SK-N-SH treated with all-trans-retinoic acid at 6 μM for 48 hours (cell line): ENCODE results near the gene NBAS.

Experiments used
- ATAC-seq: fragments of 200-7000 bp; cut with Tn5 transposase; 3 replicates; pipeline ENCODE4 v1.9.1; 2020; ENCODE audit warnings: mild to moderate bottlenecking, moderate library complexity
- ARNTL ChIP-seq: fragments of 450-650 bp; formaldehyde crosslinking; IDR thresholded peaks from 2 replicates; pipeline ENCODE4 v1.5.0; 2020; ENCODE audit warnings: low read depth, mild to moderate bottlenecking, moderate library complexity, borderline replicate concordance
- BACH2 ChIP-seq: fragments of 250-450 bp; sonication (Bioruptor Pico); IDR thresholded peaks from 2 replicates; pipeline ENCODE4 v1.9.0; 2021; ENCODE audit warnings: mild to moderate bottlenecking, borderline replicate concordance
- CREB5 ChIP-seq: fragments of 250-450 bp; sonication (Bioruptor Pico); IDR thresholded peaks from 2 replicates; pipeline ENCODE4 v1.5.1; 2020; ENCODE audit warnings: low read depth, mild to moderate bottlenecking, moderate library complexity
- CSDC2 ChIP-seq: fragments of 250-450 bp; sonication (Bioruptor Pico); IDR thresholded peaks from 2 replicates; pipeline ENCODE4 v1.5.0; 2020; ENCODE audit warnings: mild to moderate bottlenecking, moderate library complexity
- ESRRG ChIP-seq: fragments of 250-450 bp; sonication (Bioruptor Pico); IDR thresholded peaks from 2 replicates; pipeline ENCODE4 v1.6.1; 2021; ENCODE audit warnings: mild to moderate bottlenecking
- GLIS3 ChIP-seq: fragments of 250-450 bp; sonication (Bioruptor Pico); IDR thresholded peaks from 2 replicates; pipeline ENCODE4 v1.5.0; 2020; ENCODE audit warnings: mild to moderate bottlenecking, moderate library complexity
- ISL1 ChIP-seq: fragments of 250-450 bp; sonication (Bioruptor Pico); IDR thresholded peaks from 2 replicates; pipeline ENCODE4 v2.1.2; 2022; ENCODE audit warnings: mild to moderate bottlenecking, moderate library complexity
- OSR1 ChIP-seq: fragments of 250-450 bp; sonication (Bioruptor Pico); IDR thresholded peaks from 2 replicates; pipeline ENCODE4 v1.8.0; 2022; ENCODE audit warnings: moderate library complexity, mild to moderate bottlenecking, inconsistent platforms
- PPARA ChIP-seq: fragments of 250-450 bp; sonication (Bioruptor Pico); IDR thresholded peaks from 2 replicates; pipeline ENCODE4 v1.5.0; 2020; ENCODE audit warnings: mild to moderate bottlenecking, borderline replicate concordance
- RARB ChIP-seq: fragments of 250-450 bp; sonication (Bioruptor Pico); IDR thresholded peaks from 2 replicates; pipeline ENCODE4 v1.8.0; 2021; ENCODE audit warnings: mild to moderate bottlenecking, moderate library complexity
- SNAI2 ChIP-seq: fragments of 250-450 bp; sonication (Bioruptor Pico); IDR thresholded peaks from 2 replicates; pipeline ENCODE4 v1.5.0; 2020; ENCODE audit warnings: mild to moderate bottlenecking, moderate library complexity
- TCF4 ChIP-seq: fragments of 250-450 bp; sonication (Bioruptor Pico); IDR thresholded peaks from 2 replicates; pipeline ENCODE4 v1.8.0; 2021; ENCODE audit warnings: mild to moderate bottlenecking, moderate library complexity, borderline replicate concordance
- TOX ChIP-seq: fragments of 250-450 bp; sonication (Bioruptor Pico); IDR thresholded peaks from 2 replicates; pipeline ENCODE4 v1.8.0; 2021; ENCODE audit warnings: mild to moderate bottlenecking, moderate library complexity, borderline replicate concordance
- ZC3H10 ChIP-seq: fragments of 250-450 bp; sonication (Bioruptor Pico); IDR thresholded peaks from 2 replicates; pipeline ENCODE4 v1.5.1; 2021; ENCODE audit warnings: mild to moderate bottlenecking, moderate library complexity
- ZFP3 ChIP-seq: fragments of 250-450 bp; sonication (Bioruptor Pico); IDR thresholded peaks from 2 replicates; pipeline ENCODE4 v1.5.0; 2020; ENCODE audit warnings: mild to moderate bottlenecking, moderate library complexity
- ZFP30 ChIP-seq: fragments of 450-650 bp; formaldehyde crosslinking; IDR thresholded peaks from 2 replicates; pipeline ENCODE4 v1.5.0; 2022; ENCODE audit warnings: mild to moderate bottlenecking, moderate library complexity
- ZNF565 ChIP-seq: fragments of 450-650 bp; formaldehyde crosslinking; conservative IDR thresholded peaks from 2 replicates; pipeline ENCODE4 v1.5.0; 2020; ENCODE audit warnings: low read depth, mild to moderate bottlenecking, moderate library complexity
- ZNF8 ChIP-seq: fragments of 450-650 bp; formaldehyde crosslinking; IDR thresholded peaks from 2 replicates; pipeline ENCODE4 v1.5.0; 2020; ENCODE audit warnings: mild to moderate bottlenecking, moderate library complexity
- TF ChIP-seq, protein P1 (sequence below): fragments of 250-450 bp; sonication (Bioruptor Pico); IDR thresholded peaks from 2 replicates; pipeline ENCODE4 v1.5.0; 2020; ENCODE audit warnings: mild to moderate bottlenecking, moderate library complexity
- TF ChIP-seq, protein P2 (sequence below): fragments of 250-450 bp; sonication (Bioruptor Pico); IDR thresholded peaks from 2 replicates; pipeline ENCODE4 v1.5.1; 2021; ENCODE audit warnings: mild to moderate bottlenecking, moderate library complexity
- TF ChIP-seq, protein P3 (sequence below): fragments of 250-450 bp; sonication (Bioruptor Pico); IDR thresholded peaks from 2 replicates; pipeline ENCODE4 v1.8.0; 2021; ENCODE audit warnings: low read depth, mild to moderate bottlenecking, moderate library complexity, borderline replicate concordance
- TF ChIP-seq, protein P4 (sequence below): fragments of 250-450 bp; sonication (Bioruptor Pico); IDR thresholded peaks from 2 replicates; pipeline ENCODE4 v1.8.0; 2020; ENCODE audit warnings: mild to moderate bottlenecking, moderate library complexity, borderline replicate concordance

NBAS gene

DNA sequence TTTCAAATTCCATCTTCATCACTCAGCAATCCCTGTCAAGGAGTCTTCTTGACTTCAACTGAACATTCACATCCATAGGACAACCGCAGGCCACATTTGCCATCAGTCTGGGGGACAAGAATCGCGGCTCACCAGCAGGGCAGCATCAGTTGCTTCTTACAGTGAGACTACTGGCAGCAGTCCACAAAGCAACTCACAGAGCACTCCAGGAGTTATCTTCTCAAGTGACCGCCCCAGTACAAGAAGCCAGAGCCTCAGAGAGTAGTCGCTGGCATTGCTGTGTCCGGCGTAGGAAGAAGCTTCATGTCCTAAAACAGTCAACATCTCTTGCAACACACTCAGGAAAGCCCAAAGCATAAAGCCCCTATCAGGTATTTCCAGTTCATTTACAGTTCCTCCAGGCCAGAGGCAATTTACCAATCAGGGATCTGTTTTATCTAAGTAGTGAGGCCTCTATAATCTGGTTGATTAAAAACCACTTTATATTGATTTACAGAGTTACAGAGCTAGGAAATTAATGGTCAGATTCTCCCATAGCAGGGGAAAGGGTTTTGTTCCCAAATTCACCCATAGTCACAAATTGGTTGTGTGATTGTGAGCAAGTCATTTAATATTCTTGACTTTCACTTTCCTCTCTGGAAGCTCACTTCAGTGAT, 177.3 kb downstream of the NBAS start:
- ATAC-seq, result peak; percentile 88
- TF ChIP-seq, protein P1, sequence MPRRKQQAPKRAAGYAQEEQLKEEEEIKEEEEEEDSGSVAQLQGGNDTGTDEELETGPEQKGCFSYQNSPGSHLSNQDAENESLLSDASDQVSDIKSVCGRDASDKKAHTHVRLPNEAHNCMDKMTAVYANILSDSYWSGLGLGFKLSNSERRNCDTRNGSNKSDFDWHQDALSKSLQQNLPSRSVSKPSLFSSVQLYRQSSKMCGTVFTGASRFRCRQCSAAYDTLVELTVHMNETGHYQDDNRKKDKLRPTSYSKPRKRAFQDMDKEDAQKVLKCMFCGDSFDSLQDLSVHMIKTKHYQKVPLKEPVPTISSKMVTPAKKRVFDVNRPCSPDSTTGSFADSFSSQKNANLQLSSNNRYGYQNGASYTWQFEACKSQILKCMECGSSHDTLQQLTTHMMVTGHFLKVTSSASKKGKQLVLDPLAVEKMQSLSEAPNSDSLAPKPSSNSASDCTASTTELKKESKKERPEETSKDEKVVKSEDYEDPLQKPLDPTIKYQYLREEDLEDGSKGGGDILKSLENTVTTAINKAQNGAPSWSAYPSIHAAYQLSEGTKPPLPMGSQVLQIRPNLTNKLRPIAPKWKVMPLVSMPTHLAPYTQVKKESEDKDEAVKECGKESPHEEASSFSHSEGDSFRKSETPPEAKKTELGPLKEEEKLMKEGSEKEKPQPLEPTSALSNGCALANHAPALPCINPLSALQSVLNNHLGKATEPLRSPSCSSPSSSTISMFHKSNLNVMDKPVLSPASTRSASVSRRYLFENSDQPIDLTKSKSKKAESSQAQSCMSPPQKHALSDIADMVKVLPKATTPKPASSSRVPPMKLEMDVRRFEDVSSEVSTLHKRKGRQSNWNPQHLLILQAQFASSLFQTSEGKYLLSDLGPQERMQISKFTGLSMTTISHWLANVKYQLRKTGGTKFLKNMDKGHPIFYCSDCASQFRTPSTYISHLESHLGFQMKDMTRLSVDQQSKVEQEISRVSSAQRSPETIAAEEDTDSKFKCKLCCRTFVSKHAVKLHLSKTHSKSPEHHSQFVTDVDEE (CRISPR knock-in tag), result peak; percentile 86
- TF ChIP-seq ISL1 (CRISPR knock-in tag), result peak; percentile 27
- TF ChIP-seq ZNF8 (CRISPR knock-in tag), result 0 out of 2 replicates have a peak, but pooled peaks have one; percentile 10
- TF ChIP-seq ZC3H10 (CRISPR knock-in tag), result no peak
- no peak for TF ChIP-seq TOX (CRISPR knock-in tag)
- no peak for TF ChIP-seq BACH2
- TF ChIP-seq GLIS3 (CRISPR knock-in tag), result peak; percentile 21; the same call in 1 of the 2 replicates
- TF ChIP-seq TCF4 (CRISPR knock-in tag), result peak; percentile 83; the same call in 1 of the 2 replicates
- TF ChIP-seq, all 23 proteins: peak for 5

DNA sequence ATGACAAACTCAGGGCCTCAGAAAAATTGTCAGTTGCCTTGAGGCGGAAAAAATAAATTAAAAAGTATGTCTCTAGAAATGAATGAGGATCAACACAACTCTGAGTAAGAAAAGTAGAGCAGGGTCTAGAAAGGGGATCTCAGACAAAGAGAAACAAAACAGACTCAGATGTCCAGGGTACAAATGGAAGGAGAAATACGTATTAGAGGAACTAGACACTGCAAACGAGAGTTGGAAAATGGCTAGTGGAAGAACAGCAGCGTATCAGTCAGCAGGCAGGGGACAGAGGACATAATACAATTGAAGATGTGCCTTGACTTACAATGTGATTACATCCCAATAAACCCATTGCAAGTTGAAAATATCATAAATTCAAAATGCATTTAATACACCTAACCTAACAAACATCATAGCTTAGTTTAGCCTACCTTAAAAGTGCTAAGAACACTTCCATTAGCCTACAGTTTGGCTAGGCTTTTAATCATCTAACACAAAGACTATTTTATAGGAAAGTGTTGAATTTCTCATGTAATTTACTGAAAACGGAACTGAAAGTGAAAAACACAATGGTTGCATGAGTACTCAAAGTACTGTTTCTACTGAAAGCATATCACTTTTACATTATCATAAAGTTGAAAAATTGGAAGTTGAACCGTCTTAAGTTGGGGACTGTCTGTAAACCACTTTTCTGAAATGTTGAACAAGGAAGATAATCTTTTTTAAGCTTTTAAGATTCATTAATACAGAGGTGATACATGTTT, 182.8 kb downstream of the NBAS start:
- TF ChIP-seq, protein P2, sequence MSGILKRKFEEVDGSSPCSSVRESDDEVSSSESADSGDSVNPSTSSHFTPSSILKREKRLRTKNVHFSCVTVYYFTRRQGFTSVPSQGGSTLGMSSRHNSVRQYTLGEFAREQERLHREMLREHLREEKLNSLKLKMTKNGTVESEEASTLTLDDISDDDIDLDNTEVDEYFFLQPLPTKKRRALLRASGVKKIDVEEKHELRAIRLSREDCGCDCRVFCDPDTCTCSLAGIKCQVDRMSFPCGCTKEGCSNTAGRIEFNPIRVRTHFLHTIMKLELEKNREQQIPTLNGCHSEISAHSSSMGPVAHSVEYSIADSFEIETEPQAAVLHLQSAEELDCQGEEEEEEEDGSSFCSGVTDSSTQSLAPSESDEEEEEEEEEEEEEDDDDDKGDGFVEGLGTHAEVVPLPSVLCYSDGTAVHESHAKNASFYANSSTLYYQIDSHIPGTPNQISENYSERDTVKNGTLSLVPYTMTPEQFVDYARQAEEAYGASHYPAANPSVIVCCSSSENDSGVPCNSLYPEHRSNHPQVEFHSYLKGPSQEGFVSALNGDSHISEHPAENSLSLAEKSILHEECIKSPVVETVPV, result no peak
- TF ChIP-seq ARNTL (CRISPR knock-in tag) (no peak), BACH2 (no peak), PPARA (CRISPR knock-in tag) (no peak), ZNF8 (CRISPR knock-in tag) (no peak), ZNF565 (CRISPR knock-in tag) (no peak), OSR1 (no peak), TOX (CRISPR knock-in tag) (no peak), ESRRG (no peak), ZC3H10 (CRISPR knock-in tag) (no peak), ZFP30 (CRISPR knock-in tag) (no peak), CREB5 (no peak), RARB (CRISPR knock-in tag) (no peak), ZFP3 (CRISPR knock-in tag) (no peak), CSDC2 (CRISPR knock-in tag) (no peak), SNAI2 (CRISPR knock-in tag) (no peak), ISL1 (CRISPR knock-in tag) (no peak)
- TF ChIP-seq, protein P3, sequence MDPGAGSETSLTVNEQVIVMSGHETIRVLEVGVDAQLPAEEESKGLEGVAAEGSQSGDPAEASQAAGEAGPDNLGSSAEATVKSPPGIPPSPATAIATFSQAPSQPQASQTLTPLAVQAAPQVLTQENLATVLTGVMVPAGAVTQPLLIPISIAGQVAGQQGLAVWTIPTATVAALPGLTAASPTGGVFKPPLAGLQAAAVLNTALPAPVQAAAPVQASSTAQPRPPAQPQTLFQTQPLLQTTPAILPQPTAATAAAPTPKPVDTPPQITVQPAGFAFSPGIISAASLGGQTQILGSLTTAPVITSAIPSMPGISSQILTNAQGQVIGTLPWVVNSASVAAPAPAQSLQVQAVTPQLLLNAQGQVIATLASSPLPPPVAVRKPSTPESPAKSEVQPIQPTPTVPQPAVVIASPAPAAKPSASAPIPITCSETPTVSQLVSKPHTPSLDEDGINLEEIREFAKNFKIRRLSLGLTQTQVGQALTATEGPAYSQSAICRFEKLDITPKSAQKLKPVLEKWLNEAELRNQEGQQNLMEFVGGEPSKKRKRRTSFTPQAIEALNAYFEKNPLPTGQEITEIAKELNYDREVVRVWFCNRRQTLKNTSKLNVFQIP, result no peak
- TF ChIP-seq, protein P4, sequence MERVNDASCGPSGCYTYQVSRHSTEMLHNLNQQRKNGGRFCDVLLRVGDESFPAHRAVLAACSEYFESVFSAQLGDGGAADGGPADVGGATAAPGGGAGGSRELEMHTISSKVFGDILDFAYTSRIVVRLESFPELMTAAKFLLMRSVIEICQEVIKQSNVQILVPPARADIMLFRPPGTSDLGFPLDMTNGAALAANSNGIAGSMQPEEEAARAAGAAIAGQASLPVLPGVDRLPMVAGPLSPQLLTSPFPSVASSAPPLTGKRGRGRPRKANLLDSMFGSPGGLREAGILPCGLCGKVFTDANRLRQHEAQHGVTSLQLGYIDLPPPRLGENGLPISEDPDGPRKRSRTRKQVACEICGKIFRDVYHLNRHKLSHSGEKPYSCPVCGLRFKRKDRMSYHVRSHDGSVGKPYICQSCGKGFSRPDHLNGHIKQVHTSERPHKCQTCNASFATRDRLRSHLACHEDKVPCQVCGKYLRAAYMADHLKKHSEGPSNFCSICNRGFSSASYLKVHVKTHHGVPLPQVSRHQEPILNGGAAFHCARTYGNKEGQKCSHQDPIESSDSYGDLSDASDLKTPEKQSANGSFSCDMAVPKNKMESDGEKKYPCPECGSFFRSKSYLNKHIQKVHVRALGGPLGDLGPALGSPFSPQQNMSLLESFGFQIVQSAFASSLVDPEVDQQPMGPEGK (CRISPR knock-in tag), result no peak
- TF ChIP-seq, protein P1 (CRISPR knock-in tag), result no peak
- no peak for ATAC-seq
